Neural cell (in vitro differentiated cells): ENCODE results near the gene RAD51B.

Source experiments
- EZH2 ChIP-seq: fragments of 200-600, 300-800 bp; shearing (Covaris generic), sonication (generic); IDR thresholded peaks from 2 replicates; pipeline ENCODE4 v1.6.1; 2014; ENCODE audit warnings: antibody characterized with exemption, low read length, borderline replicate concordance, mild to moderate bottlenecking; ENCODE audit not compliant: insufficient read depth, poor library complexity, severe bottlenecking
- POLR2AphosphoS5 ChIP-seq: IDR thresholded peaks from 2 replicates; pipeline ENCODE4 v1.6.1; 2012
- TF ChIP-seq, protein P1 (sequence below): fragments of 450-650 bp; IDR thresholded peaks from 2 replicates; pipeline ENCODE4 v1.5.1; 2014; ENCODE audit warnings: antibody characterized with exemption, mild to moderate bottlenecking, moderate library complexity; ENCODE audit not compliant: poor library complexity, severe bottlenecking
- TF ChIP-seq, protein P2 (sequence below): IDR thresholded peaks from 2 replicates; pipeline ENCODE4 v1.6.1; 2012; ENCODE audit warnings: borderline replicate concordance

- TF ChIP-seq, protein P1, sequence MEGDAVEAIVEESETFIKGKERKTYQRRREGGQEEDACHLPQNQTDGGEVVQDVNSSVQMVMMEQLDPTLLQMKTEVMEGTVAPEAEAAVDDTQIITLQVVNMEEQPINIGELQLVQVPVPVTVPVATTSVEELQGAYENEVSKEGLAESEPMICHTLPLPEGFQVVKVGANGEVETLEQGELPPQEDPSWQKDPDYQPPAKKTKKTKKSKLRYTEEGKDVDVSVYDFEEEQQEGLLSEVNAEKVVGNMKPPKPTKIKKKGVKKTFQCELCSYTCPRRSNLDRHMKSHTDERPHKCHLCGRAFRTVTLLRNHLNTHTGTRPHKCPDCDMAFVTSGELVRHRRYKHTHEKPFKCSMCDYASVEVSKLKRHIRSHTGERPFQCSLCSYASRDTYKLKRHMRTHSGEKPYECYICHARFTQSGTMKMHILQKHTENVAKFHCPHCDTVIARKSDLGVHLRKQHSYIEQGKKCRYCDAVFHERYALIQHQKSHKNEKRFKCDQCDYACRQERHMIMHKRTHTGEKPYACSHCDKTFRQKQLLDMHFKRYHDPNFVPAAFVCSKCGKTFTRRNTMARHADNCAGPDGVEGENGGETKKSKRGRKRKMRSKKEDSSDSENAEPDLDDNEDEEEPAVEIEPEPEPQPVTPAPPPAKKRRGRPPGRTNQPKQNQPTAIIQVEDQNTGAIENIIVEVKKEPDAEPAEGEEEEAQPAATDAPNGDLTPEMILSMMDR, result no peak
- TF ChIP-seq EZH2 (no peak), POLR2AphosphoS5 (no peak)
- TF ChIP-seq, protein P2, sequence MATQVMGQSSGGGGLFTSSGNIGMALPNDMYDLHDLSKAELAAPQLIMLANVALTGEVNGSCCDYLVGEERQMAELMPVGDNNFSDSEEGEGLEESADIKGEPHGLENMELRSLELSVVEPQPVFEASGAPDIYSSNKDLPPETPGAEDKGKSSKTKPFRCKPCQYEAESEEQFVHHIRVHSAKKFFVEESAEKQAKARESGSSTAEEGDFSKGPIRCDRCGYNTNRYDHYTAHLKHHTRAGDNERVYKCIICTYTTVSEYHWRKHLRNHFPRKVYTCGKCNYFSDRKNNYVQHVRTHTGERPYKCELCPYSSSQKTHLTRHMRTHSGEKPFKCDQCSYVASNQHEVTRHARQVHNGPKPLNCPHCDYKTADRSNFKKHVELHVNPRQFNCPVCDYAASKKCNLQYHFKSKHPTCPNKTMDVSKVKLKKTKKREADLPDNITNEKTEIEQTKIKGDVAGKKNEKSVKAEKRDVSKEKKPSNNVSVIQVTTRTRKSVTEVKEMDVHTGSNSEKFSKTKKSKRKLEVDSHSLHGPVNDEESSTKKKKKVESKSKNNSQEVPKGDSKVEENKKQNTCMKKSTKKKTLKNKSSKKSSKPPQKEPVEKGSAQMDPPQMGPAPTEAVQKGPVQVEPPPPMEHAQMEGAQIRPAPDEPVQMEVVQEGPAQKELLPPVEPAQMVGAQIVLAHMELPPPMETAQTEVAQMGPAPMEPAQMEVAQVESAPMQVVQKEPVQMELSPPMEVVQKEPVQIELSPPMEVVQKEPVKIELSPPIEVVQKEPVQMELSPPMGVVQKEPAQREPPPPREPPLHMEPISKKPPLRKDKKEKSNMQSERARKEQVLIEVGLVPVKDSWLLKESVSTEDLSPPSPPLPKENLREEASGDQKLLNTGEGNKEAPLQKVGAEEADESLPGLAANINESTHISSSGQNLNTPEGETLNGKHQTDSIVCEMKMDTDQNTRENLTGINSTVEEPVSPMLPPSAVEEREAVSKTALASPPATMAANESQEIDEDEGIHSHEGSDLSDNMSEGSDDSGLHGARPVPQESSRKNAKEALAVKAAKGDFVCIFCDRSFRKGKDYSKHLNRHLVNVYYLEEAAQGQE, result no peak
Observed at GRCh38 chr14:68525516-68525915, 705.9 kb downstream of the RAD51B start.
